DND-41 (cell line): ENCODE data around the gene NUPR1.
"Not testable (repeated sequence)": the region's sequence is repeated elsewhere in the genome, so short reads cannot be mapped to it uniquely, and the experiment has no call there.

Experiments used
- ATAC-seq: fragments of 200-7000 bp; cut with Tn5 transposase; 3 replicates; pipeline ENCODE4 v1.9.1; 2021; ENCODE audit warnings: low read depth; ENCODE audit not compliant: insufficient read depth
- DNase-seq: peaks from one replicate; pipeline ENCODE4 v3.0.0-alpha.2; 2020
- H2AFZ ChIP-seq: 2 replicates; pipeline ENCODE4 v1.6.0; 2012; ENCODE audit warnings: low read depth, low read length
- H3K27ac ChIP-seq: 2 replicates; pipeline ENCODE4 v1.5.1; 2012; ENCODE audit warnings: low read length, inconsistent platforms
- H3K27me3 ChIP-seq: fragments of 200-600 bp; sonication (generic); 2 replicates; pipeline ENCODE4 v1.6.0; 2012; ENCODE audit warnings: low read length, mild to moderate bottlenecking, inconsistent platforms; ENCODE audit not compliant: insufficient read depth, poor library complexity
- H3K36me3 ChIP-seq: 2 replicates; pipeline ENCODE4 v1.5.1; 2012; ENCODE audit warnings: low read length, inconsistent platforms; ENCODE audit not compliant: insufficient read depth
- H3K4me1 ChIP-seq: 2 replicates; pipeline ENCODE4 v1.5.1; 2012; ENCODE audit warnings: mild to moderate bottlenecking, low read length; ENCODE audit not compliant: insufficient read depth
- H3K4me2 ChIP-seq: 2 replicates; pipeline ENCODE4 v1.6.0; 2012; ENCODE audit warnings: mild to moderate bottlenecking, moderate library complexity, low read length, inconsistent platforms; ENCODE audit not compliant: insufficient read depth
- H3K4me3 ChIP-seq, 2 experiments: fragments of 200-600 bp in 1 of 2; shearing (Covaris generic) in 1 of 2; 2 replicates each; pipeline ENCODE4 v1.5.1; 2012 to 2016; ENCODE audit warnings: inconsistent platforms in 2 of 2, low read length in 2 of 2, mild to moderate bottlenecking in 2 of 2, low read depth in 1 of 2, moderate library complexity in 1 of 2
- H3K79me2 ChIP-seq: 2 replicates; pipeline ENCODE4 v1.6.0; 2012; ENCODE audit warnings: low read length, inconsistent platforms; ENCODE audit not compliant: insufficient read depth
- H3K9ac ChIP-seq: 2 replicates; pipeline ENCODE4 v1.6.0; 2012; ENCODE audit warnings: low read depth, mild to moderate bottlenecking, inconsistent platforms, low read length, moderate library complexity
- H3K9me3 ChIP-seq: 2 replicates; pipeline ENCODE4 v1.5.1; 2012; ENCODE audit warnings: low read length, moderate library complexity, mild to moderate bottlenecking, inconsistent platforms; ENCODE audit not compliant: insufficient read depth, severe bottlenecking
- H4K20me1 ChIP-seq: 2 replicates; pipeline ENCODE4 v1.6.0; 2012; ENCODE audit warnings: low read length; ENCODE audit not compliant: insufficient read depth
- EZH2 ChIP-seq: IDR thresholded peaks from 3 replicates; pipeline ENCODE4 v1.6.1; 2012; ENCODE audit warnings: borderline replicate concordance, low read depth, mild to moderate bottlenecking, moderate library complexity, low read length, inconsistent platforms; ENCODE audit not compliant: severe bottlenecking
- TF ChIP-seq, protein P1 (sequence below): IDR thresholded peaks from 2 replicates; pipeline ENCODE4 v1.5.1; 2012; ENCODE audit warnings: borderline replicate concordance, low read length, moderate library complexity, mild to moderate bottlenecking; ENCODE audit not compliant: poor library complexity, severe bottlenecking; ENCODE audit errors: extremely low read depth

Gene NUPR1

DNA sequence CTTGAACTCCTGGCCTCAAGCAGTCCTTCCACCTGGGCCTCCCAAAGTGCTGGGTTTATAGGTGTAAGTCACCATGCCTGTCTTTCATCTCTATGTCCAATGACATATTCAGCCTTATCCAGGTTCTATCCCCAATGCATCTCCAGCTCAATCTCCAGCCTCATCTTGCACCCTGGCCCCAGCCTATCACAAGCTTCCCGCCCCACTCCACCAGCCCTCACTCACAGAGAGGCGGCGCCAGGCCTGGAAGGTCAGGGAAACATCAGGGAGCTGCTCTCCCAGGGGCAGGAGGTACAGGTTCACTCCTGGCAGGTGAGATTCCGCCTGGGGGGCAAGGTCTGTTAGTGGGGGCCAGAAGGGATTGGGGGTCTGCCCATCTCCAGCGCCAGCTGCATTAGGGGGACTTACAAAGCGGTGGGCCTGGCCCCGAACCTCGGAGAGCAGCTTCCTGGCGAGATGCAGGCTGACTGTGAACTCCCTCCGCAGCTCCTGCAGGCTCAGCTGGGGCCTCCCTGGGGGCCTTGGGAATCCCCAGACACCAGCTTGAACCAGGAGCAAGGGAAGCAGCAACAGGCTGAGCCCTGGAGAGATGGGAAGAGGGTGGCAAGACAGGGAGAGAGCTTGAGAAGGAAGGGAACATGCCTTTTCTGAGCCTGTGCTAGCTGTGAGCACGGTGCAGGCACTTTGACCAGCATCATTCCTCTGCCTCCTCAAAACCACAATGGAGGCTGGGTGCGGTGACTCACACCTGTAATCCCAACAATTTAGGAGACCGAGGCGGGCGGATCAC lies 35.1 kb downstream of the NUPR1 start:
- TF ChIP-seq EZH2 = no peak
- TF ChIP-seq, protein P1, sequence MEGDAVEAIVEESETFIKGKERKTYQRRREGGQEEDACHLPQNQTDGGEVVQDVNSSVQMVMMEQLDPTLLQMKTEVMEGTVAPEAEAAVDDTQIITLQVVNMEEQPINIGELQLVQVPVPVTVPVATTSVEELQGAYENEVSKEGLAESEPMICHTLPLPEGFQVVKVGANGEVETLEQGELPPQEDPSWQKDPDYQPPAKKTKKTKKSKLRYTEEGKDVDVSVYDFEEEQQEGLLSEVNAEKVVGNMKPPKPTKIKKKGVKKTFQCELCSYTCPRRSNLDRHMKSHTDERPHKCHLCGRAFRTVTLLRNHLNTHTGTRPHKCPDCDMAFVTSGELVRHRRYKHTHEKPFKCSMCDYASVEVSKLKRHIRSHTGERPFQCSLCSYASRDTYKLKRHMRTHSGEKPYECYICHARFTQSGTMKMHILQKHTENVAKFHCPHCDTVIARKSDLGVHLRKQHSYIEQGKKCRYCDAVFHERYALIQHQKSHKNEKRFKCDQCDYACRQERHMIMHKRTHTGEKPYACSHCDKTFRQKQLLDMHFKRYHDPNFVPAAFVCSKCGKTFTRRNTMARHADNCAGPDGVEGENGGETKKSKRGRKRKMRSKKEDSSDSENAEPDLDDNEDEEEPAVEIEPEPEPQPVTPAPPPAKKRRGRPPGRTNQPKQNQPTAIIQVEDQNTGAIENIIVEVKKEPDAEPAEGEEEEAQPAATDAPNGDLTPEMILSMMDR = no peak
- no peak overlapping the region for H3K4me2 ChIP-seq
- no peak for DNase-seq
- H3K4me3 ChIP-seq = no peak overlapping the region
- no peaks in the 10 kb centered on the region for H3K36me3 ChIP-seq
- no peak for ATAC-seq
- H3K79me2 ChIP-seq = no peaks in the 10 kb centered on the region
- H3K27me3 ChIP-seq = no peaks in the 10 kb centered on the region
- H3K27ac ChIP-seq = no peak overlapping the region
- H3K9me3 ChIP-seq = no peaks in the 10 kb centered on the region
- H4K20me1 ChIP-seq = no peaks in the 10 kb centered on the region
- no peak overlapping the region for H3K9ac ChIP-seq
- no peaks in the 10 kb centered on the region for H3K4me1 ChIP-seq
- no peak overlapping the region for H2AFZ ChIP-seq

DNA sequence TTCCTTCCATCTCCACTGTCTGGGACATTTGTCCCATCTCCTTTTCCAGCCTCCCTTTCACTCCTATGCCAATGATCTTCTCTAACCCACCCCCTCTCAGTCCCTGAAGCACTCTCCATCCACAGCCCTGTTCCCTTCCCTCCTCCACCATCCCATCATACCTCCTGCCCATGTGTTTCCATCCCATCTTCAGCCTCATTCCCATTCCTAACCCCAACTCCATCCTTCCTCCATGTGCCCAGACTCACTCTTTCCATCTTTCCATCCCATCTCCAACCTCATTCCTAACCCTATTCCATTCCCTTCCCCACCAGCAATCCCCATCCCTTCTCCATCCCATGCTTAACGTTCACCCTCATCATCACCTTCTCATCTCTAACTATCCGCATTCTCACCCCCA lies 36.5 kb downstream of the NUPR1 start:
- DNase-seq (no peak), ATAC-seq (no peak)
- no peaks in the 10 kb centered on the region for H3K4me1 ChIP-seq
- no peak overlapping the region for H3K27ac ChIP-seq
- no peaks in the 10 kb centered on the region for H3K9me3 ChIP-seq
- TF ChIP-seq, protein P1 = no peak
- TF ChIP-seq EZH2 = no peak
- no peaks in the 10 kb centered on the region for H3K79me2 ChIP-seq
- no peak overlapping the region for H3K4me3 ChIP-seq
- H3K36me3 ChIP-seq = no peaks in the 10 kb centered on the region
- no peak overlapping the region for H2AFZ ChIP-seq
- H3K9ac ChIP-seq = no peak overlapping the region
- H4K20me1 ChIP-seq = no peaks in the 10 kb centered on the region
- no peak overlapping the region for H3K4me2 ChIP-seq
- no peaks in the 10 kb centered on the region for H3K27me3 ChIP-seq

DNA sequence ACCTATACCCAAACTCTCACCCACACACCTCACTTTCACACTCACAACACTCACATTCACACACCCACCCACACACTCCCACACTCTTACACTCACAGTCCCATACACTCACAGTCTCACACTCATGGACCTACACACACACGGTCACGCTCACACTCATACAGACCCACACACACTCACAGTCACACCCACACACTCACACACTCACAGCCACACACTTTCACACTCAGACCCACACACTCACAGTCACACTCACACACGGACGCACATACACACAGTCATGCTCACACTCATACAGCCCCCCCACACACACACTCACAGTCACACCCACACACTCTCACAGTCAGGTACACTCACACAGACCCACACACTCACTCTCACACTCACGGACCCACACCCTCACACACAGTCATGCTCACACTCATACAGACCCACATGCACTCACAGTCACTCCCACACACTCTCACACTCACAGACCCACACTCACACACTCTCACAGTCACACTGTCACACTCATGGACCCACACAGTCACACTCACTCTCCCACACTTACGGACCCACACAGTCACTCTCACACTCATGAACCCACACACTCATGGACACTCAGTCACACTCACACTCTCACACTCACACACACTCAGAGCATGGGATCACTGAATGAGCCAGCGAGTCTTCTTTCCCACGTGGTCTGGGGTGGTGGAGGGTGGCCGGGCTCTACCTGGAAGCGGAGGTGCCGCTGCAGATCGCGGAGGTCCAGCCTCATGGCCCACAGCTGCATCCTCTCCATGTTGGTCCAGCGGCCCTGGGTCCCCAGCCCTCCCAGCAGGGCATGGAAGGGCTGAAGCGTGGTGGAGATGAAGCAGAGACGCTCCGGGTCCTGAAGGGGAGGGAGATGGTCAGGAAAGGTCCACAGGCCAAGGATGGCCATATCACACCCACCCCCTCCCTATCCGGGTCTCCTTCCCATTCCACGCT lies 37.2 kb downstream of the NUPR1 start:
- H4K20me1 ChIP-seq = no peaks in the 10 kb centered on the region
- no peak for ATAC-seq
- no peaks in the 10 kb centered on the region for H3K36me3 ChIP-seq
- H2AFZ ChIP-seq = no peak overlapping the region
- no peak overlapping the region for H3K27ac ChIP-seq
- TF ChIP-seq EZH2 = no peak
- TF ChIP-seq, protein P1 = no peak
- no peak overlapping the region for H3K4me3 ChIP-seq
- DNase-seq = no peak
- no peaks in the 10 kb centered on the region for H3K27me3 ChIP-seq
- no peaks in the 10 kb centered on the region for H3K4me1 ChIP-seq
- no peak overlapping the region for H3K9ac ChIP-seq
- H3K9me3 ChIP-seq = no peaks in the 10 kb centered on the region
- H3K4me2 ChIP-seq = no peak overlapping the region
- H3K79me2 ChIP-seq = no peaks in the 10 kb centered on the region

DNA sequence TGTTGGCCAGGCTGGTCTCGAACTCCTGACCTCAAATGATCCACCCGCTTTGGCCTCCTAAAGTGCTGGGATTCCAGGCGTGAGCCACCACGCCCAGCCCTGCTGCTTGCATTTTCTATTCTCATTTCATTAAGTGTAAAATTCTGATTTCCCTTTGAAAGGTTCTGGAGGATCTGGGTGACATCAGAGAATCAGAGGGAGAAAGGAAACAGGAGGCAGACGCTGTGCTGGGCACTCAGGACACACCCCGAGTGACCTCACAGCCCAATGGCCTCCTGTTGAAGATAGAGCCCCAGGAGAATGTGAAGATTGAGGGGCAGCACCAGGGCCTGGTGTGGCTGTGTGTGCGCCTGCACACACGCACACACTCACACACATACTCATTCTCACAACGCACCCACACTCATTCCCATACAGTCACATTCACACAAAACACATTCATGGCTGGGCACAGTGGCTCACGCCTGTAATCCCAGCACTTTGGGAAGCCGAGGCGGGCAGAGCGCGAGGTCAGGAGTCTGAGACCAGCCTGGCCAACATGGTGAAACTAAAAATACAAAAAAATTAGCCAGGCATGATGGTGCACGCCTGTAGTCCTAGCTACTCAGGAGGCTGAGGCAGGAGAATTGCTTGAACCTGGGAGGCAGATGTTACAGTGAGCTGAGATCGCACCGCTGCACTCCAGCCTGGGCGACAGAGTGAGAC lies 38.1 kb downstream of the NUPR1 start:
- not testable (repeated sequence) for H3K4me3 ChIP-seq, H2AFZ ChIP-seq, H3K9ac ChIP-seq, DNase-seq, H3K36me3 ChIP-seq, H3K79me2 ChIP-seq, H3K4me1 ChIP-seq, ATAC-seq, H4K20me1 ChIP-seq, H3K4me2 ChIP-seq, H3K27me3 ChIP-seq, H3K27ac ChIP-seq, H3K9me3 ChIP-seq
